Tibial nerve (tissue), 4 donors: ENCODE results near the gene ASB16.

Source experiments
- CTCF ChIP-seq, 5 experiments: fragments of 200-600 bp in 3 of 5; fragments of 450-650 bp in 2 of 5; sonication (generic) in 3 of 5; IDR thresholded peaks; one replicate each; pipeline ENCODE4 v1.5.1; 2016 to 2019; ENCODE audit warnings: antibody characterized with exemption in 5 of 5, mild to moderate bottlenecking in 3 of 5, moderate library complexity in 2 of 5
- EP300 ChIP-seq, 2 donors: sonication (generic); formaldehyde crosslinking; IDR thresholded peaks; one replicate each; pipeline ENCODE4 v1.6.1; 2017; ENCODE audit warnings: antibody characterized with exemption in 2 of 2, mild to moderate bottlenecking in 1 of 2
- POLR2A ChIP-seq, 2 donors: fragments of 450-650 bp; IDR thresholded peaks; one replicate each; pipeline ENCODE4 v1.6.1; 2017; ENCODE audit warnings: antibody characterized with exemption in 2 of 2, mild to moderate bottlenecking in 2 of 2, moderate library complexity in 2 of 2

GRCh38 chr17:44209786-44210341 lies 39.4 kb downstream of the ASB16 start:
- TF ChIP-seq POLR2A (IDR thresholded peaks at IDR 0.05) (no peak), CTCF (IDR thresholded peaks at IDR 0.05) (no peak), EP300 (IDR thresholded peaks at IDR 0.05) (no peak)
